Hepatocyte (in vitro differentiated cells): ENCODE data around the gene POU2F1.

ENCODE experiments used
- EZH2 ChIP-seq: fragments of 200-600 bp; sonication (generic); IDR thresholded peaks from 2 replicates; pipeline ENCODE4 v1.6.1; 2016; ENCODE audit warnings: antibody characterized with exemption, mild to moderate bottlenecking, borderline replicate concordance
- EZH2phosphoT487 ChIP-seq: fragments of 200-600 bp; sonication (generic); IDR thresholded peaks from one replicate; pipeline ENCODE4 v1.6.1; 2018; ENCODE audit warnings: antibody characterized with exemption, mild to moderate bottlenecking, low read depth, moderate library complexity; ENCODE audit not compliant: unreplicated experiment, severe bottlenecking
- TF ChIP-seq, protein P1 (sequence below): fragments of 200-600 bp; sonication (generic); IDR thresholded peaks from 2 replicates; pipeline ENCODE4 v1.5.1; 2016; ENCODE audit warnings: antibody characterized with exemption, mild to moderate bottlenecking; ENCODE audit not compliant: poor library complexity

DNA sequence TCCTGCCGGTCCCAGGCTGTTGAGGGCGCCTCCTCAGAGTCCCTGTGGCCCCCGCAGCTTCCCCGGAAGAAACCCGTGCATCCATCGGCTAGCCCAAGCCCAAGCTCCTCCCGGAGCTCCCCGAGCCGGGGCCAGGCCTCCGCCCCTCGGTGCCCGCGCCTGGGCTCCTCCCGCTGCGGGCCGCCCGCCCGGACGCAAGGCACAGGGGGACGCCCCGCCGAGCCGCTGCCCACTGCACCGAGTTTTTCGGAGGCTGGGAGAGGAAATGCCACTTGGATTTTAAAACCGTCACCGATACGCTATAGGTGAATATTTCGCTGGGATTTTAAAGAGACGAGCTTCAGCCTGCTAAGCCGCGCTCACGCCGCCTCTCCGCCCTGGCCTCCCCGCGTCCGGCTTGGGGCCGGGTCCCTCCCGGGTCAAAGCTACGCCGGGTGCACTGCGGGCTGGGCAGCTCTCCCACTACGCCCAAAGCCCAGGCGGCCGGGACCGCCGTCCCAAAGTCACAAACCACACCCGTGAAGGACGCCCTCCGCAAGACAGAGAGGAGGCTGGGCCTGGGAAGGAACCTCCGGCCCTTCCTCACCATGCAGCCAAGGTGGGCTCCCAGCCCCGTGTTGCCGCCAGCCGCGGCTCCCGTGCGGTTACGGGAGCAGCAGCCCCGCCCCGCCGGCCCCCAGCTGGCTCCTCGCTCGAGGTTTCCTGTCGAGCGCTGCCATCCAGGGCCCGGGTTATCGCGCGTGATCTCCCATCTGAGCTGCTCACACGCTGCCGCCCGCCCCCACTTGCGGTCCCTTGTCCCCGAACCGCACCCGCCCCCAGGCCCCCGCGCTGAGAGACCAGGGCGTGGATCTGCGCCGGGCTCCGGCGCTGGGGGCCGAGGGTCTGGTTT, 234.5 kb downstream of the POU2F1 start:
- TF ChIP-seq, protein P1, sequence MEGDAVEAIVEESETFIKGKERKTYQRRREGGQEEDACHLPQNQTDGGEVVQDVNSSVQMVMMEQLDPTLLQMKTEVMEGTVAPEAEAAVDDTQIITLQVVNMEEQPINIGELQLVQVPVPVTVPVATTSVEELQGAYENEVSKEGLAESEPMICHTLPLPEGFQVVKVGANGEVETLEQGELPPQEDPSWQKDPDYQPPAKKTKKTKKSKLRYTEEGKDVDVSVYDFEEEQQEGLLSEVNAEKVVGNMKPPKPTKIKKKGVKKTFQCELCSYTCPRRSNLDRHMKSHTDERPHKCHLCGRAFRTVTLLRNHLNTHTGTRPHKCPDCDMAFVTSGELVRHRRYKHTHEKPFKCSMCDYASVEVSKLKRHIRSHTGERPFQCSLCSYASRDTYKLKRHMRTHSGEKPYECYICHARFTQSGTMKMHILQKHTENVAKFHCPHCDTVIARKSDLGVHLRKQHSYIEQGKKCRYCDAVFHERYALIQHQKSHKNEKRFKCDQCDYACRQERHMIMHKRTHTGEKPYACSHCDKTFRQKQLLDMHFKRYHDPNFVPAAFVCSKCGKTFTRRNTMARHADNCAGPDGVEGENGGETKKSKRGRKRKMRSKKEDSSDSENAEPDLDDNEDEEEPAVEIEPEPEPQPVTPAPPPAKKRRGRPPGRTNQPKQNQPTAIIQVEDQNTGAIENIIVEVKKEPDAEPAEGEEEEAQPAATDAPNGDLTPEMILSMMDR = no peak
- TF ChIP-seq EZH2 (no peak), EZH2phosphoT487 (no peak)
